GM12873 (cell line): Measurements from ENCODE around the gene PLCH2.

ENCODE experiments used
- CTCF ChIP-seq: IDR thresholded peaks from 2 replicates; pipeline ENCODE4 v1.5.1; 2012; ENCODE audit warnings: low read depth, mild to moderate bottlenecking, moderate library complexity, low read length, control low read depth; ENCODE audit not compliant: insufficient read depth; ENCODE audit errors: missing control alignments

The PLCH2 gene

GRCh38 chr1:2476061-2476999 is at the start of gene PLCH2:
TSS of gene PLCH2 (plus strand) at chr1:2476289. CDS start at chr1:2476589, 300 bp downstream.
- TF ChIP-seq CTCF: no peak

GRCh38 chr1:2426540-2426939 is 49.5 kb upstream of the PLCH2 start:
- no peak for TF ChIP-seq CTCF

GRCh38 chr1:2427051-2427450 is 49.0 kb upstream of the PLCH2 start:
- TF ChIP-seq CTCF: no peak

- no peak for TF ChIP-seq CTCF
Observed at GRCh38 chr1:2427976-2428375, 48.1 kb upstream of the PLCH2 start.

GRCh38 chr1:2428490-2428889 is 47.6 kb upstream of the PLCH2 start:
- TF ChIP-seq CTCF: no peak

- peak; percentile 78 for TF ChIP-seq CTCF
Observed at GRCh38 chr1:2429780-2430591, 46.1 kb upstream of the PLCH2 start.

GRCh38 chr1:2430592-2430973 is 45.5 kb upstream of the PLCH2 start:
- no peak for TF ChIP-seq CTCF
